Measurements from ENCODE around the gene CARD11.

The CARD11 gene

GRCh38 chr7:3043544-3044371, at the start of gene CARD11:
CARD11 (minus strand) TSS chr7:3043867; CDS start chr7:2958506, 85,361 bp downstream.
- no peak for DNase-seq

DNA sequence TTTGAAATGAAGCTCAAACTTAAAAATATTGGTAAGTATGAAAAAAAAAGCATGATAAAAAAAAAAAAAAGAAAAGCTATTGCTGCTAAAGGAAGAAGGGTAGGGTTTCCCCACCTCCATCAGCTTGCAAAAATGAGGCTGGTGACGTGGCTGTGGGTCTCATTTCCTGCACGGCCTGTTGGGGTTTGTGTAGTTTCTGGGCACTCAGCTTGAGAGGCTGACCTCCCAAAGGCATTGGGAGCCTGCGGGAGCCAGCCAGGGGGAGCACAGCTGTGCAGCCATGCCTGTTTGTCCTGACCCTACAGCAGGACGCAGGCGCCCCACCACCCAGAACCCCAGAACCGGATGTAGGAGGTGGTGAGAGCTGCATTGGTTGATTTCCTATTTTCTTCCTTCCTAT, 48.8 kb upstream of the CARD11 start:
- no peak for DNase-seq

- DNase-seq = no peak
Measured at GRCh38 chr7:3091631-3092030, 48.0 kb upstream of the CARD11 start.

GRCh38 chr7:3089493-3089892, 45.8 kb upstream of the CARD11 start:
- peak in 1 of 2 experiments; percentile 36 for DNase-seq

DNA sequence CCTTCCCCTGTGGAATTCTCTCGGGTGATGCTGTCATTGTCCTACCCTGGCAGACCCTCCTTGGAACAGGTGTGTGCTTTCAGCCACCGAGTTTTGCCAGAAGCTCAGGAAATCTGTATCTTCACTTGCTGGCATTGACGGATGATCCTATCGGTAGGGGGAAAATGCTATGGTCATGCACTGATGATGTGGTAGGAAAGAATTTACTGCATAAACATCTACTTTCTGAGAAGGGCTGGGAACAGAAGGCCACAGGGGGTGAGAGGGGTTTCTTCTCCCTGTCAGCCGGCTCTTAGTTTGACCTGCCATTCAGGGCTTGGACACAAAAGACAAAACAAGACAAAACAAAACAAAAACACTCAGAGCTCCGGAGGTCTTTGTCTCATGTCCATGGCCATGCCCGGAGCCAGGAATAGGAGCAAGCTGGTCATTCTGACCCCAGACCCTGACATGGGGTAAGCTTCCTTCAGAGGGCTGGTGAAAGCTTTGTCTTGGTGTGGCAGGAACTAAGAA, 43.6 kb upstream of the CARD11 start:
- no peak for DNase-seq

GRCh38 chr7:3083350-3083749, 39.7 kb upstream of the CARD11 start:
- no peak for DNase-seq

- DNase-seq = no peak
Measured at GRCh38 chr7:3082831-3083230, 39.2 kb upstream of the CARD11 start.

DNA sequence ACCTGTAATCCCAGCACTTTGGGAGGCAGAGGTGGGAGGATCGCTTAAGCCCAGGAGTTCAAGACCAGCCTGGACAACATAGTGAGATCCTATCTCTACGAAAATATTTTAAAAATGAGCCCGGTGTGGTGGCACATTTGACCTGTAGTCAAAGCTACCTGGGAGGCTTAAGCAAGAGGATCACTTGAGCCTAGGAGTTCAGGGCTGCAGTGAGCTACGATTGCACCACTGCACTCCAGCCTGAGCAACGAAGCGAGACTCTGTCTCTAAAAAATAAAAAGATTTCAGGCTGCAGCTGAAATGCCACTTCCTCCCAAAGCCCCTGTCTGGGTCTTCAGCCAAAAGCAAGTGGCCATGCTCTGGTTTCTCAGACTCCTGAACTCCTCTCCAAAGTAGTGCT, 38.7 kb upstream of the CARD11 start:
- no peak for DNase-seq

- DNase-seq = no peak
Measured at GRCh38 chr7:3080106-3080505, 36.4 kb upstream of the CARD11 start.

DNA sequence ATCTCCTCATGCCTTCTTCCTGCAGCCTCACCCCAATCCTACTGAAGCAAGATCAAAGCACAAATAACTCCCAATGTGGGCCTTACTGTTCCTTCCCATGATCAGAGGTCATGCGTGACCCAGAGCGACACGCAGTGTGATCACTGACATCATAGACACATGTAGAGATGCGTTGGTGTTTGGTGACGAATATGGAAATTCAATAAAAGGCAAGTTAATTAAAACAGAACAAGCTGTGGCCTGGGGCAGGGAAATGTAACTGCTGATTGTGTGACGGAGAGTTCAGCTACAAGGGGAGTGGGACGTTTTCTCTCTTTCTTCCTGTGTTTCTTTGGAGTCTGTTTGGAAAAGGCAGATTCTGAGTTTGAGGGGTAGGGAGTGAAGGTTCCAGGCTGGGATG, 34.8 kb upstream of the CARD11 start:
- no peak for DNase-seq

DNA sequence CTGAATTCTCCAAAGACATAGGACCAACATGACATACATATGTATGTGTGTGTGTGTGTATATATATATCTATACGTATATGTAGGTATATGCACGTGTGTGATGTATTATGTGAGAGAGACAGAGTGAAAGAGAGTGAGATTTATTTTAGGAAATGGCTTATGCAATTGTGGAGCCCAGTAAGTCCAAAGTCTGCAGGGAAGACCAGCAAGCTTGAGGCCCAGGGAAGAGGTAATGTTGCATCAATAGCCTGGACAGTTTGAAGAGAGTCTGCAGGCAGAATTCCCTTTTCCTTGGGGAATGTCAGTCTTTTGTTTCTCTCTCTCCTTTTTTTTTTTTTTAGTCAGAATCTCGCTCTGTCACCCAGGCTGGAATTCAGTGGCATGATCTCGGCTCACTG, 33.0 kb upstream of the CARD11 start:
- no peak for DNase-seq

DNA sequence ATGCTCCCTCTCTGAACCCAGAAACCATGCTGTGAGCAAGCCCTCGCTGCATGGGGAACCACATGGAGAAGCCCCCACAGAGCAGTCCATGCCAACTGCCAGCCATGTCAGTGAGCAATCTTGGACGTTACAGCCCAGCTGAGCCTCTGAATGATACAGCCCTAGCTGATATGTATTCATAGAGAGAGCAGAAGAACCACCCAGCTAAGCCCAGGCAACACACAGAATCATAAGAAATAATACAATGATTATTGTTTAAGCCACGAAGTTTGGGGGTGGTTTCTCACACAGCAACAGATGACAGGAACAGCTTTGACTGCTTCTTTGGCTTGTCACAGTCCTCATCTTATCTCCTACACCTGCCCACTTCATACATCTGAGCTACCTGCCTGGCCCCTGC, 32.5 kb upstream of the CARD11 start:
- no peak for DNase-seq

GRCh38 chr7:3075441-3075840, 31.8 kb upstream of the CARD11 start:
- DNase-seq = no peak

GRCh38 chr7:3074459-3074821, 30.8 kb upstream of the CARD11 start:
- DNase-seq = no peak

GRCh38 chr7:3073763-3074458, 30.2 kb upstream of the CARD11 start:
- no peak for DNase-seq

DNA sequence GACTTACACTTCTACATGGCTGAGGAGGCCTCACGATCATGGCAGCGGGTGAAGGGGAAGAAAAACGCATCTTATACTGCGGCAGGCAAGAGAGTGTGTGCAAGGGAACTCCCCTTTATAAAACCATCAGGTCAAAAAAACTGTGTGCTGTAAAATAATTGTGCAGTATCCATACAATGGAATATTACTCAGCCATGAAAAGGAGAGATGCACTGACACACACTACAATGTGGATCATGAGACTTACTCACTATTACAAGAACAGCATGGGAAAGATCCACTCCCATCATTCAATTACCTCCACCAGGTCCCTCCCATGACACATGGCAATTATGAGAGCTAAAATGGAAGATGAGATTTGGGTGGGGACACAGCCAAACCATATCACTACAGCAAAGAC, 27.2 kb upstream of the CARD11 start:
- no peak for DNase-seq

- no peak for DNase-seq
Measured at GRCh38 chr7:3069771-3070449, 26.2 kb upstream of the CARD11 start.

DNA sequence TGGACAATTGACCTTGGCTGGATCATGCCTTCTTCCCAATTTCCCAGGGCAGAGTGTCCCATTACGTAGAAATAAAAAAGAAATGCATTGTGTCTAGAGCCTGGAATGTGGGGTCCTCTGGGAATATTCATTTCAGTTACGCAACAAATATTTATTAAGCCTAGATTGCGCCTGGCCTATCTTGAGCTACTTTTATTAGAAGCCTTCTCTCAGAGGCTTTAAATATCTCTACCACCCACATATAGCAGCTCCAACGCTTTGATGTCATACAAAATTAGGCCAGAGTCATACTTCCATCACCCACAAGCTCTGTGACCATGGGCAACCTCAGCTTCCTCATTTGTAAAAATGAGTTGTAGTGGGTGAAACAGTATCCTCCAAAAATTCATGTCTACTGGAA, 24.9 kb upstream of the CARD11 start:
- DNase-seq = no peak

GRCh38 chr7:3067606-3068380, 24.1 kb upstream of the CARD11 start:
- no peak for DNase-seq

GRCh38 chr7:3067193-3067592, 23.5 kb upstream of the CARD11 start:
- DNase-seq = no peak

- DNase-seq = no peak
Measured at GRCh38 chr7:3066506-3066905, 22.8 kb upstream of the CARD11 start.

GRCh38 chr7:3065724-3066143, 22.1 kb upstream of the CARD11 start:
- peak in 1 of 2 experiments; percentile 8 for DNase-seq

- no peak for DNase-seq
Measured at GRCh38 chr7:3064067-3064466, 20.4 kb upstream of the CARD11 start.

All from SW 1271 (cell line).